NOMO-1 (cell line): ENCODE measurements around the gene RSPRY1.
"Not testable (repeated sequence)": the region's sequence is repeated elsewhere in the genome, so short reads cannot be mapped to it uniquely, and the experiment has no call there.

ENCODE experiments used
- DNase-seq, 2 experiments: peaks; one replicate each; lab custom pipeline; 2025; ENCODE audit not compliant: unreplicated experiment in 2 of 2; lab: John Stamatoyannopoulos, UW

RSPRY1 gene

DNA sequence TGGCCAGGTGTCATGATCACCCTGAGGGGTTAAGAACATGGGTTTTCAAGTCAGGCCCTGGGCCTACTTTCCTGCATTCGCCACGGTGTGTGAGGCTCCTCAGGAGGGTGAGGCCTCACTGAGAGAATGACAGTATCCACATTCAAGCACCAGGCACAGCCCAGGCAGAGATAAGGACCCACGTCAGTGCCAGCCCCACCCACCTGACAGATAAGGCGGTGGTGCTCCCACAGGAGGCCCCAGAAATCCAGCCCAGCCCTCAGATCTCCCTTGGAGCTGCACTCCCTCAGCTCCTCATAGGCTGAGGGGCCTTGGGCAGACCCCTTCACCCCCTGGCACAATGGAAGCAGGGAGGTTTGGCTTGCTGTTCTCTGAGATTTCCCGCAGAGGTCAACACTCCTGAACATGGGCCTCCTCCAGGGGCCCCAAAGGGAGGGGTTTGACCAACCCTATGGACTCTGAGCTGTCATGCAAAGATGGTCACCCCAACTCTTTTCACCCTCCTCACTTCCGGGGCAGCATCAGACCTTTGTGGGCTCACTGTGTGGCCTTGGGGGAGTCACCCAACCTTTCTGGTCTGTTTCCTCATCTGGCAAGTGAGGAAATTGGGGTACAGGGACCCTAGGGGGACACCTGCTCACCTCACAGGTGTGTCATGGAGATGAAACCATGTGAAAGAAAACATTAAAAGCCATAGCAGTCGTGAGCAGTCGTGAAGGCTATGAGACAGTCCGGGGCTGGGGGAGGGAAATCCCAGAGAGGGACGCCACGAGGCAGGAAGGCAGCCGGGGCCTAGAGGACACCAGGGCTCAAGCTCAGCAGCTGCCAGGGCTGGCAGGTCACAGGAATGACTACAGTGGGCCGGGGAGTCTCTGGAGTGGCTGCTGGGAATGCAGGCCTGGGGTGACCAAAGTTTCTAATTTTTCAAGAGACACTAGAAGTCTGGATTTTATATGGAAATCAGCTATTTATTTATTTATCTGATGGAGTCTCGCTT lies 83.0 kb downstream of the RSPRY1 start:
- no peak for DNase-seq

- DNase-seq: no peak
Measured at GRCh38 chr16:57270221-57271062, 84.3 kb downstream of the RSPRY1 start.

DNA sequence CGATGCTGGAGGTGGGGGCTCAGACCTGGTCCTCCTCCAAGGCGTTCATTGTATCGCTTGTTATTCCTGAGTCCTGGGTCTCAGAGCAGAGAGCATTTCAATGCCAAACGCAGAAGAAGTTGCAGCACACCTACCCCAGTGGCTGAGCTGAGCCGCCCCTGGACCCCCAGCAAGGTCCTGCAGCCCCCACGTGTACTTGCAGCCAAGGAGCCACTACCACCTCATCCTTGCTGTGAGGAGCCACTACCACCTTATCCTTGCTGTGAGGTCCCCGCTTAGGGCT lies 84.9 kb downstream of the RSPRY1 start:
- no peak for DNase-seq

DNA sequence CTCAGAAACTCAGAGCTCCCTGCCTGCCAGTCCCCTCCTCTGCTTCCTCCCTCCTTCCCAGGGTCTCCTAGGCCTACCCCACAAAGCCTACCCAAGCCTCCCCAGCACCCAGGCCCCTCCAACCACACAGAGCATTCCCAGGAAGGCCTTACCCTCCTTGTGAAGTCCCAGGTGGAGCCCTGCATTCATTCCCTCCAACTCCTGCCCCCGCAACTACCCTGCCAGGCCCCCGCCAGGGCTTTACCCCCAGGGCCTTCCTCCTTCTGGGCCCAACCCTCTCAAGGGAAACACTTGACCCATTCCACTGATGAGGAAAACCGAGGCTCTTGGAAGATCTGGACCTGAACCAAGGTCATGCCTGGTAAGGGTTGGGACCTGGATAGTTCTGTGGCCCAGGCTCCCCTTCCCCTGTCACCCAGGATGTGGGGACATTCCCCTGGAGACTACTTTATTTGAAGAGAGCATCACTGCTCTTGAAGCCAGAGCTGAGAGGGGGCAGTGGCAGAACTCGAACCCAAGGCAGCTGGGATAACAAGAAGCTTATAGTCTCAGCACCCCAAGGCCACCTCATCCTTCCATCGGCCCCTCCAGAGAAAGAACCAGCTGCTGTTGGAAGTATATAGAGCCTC lies 85.9 kb downstream of the RSPRY1 start:
- DNase-seq: no peak

DNA sequence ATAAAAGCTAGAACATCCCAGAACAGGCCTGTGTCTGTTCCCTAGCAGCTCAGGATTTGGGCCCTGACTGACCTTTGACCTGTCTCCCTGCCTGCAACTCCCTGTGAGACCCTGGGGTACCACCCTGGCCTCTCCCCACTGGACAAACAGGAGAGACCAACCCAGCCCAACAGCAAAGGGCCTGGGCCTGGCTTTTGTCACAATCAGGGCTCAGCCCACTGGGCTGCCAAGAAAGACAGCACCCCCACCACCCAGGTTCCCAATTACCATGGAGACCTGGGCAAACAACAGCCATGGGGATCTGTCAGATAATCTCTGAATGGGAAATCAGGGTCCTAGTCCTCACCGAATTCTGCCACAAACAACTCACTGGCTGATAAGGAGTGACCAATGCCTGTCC lies 87.2 kb downstream of the RSPRY1 start:
- no peak for DNase-seq

GRCh38 chr16:57273826-57274225 lies 87.7 kb downstream of the RSPRY1 start:
- DNase-seq: no peak

DNA sequence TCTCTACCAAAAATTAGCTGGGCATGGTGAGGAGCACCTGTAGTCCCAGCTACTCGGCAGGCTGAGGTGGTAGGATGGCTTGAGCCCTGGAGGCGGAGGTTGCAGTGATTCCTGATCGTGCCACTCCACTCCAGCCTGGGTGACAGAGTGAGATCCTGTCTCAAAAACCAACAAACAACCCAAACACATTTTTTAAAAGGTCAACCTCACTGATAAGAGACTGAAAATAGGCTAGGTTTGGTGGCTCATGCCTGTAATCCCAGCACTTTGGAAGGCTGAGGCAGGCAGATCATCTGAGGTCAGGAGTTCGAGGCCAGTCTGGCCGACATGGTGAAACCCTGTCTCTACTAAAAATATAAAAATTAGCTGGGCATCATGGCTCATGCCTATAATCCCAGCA lies 89.8 kb downstream of the RSPRY1 start:
- not testable (repeated sequence) for DNase-seq

- DNase-seq: no peak
Measured at GRCh38 chr16:57276596-57276995, 90.5 kb downstream of the RSPRY1 start.

GRCh38 chr16:57277586-57277985 lies 91.5 kb downstream of the RSPRY1 start:
- peak in 1 of 2 experiments; percentile 9 for DNase-seq

- DNase-seq: no peak
Measured at GRCh38 chr16:57278494-57278893, 92.4 kb downstream of the RSPRY1 start.

- no peak for DNase-seq
Measured at GRCh38 chr16:57279780-57280638, 93.9 kb downstream of the RSPRY1 start.

GRCh38 chr16:57281791-57282190 lies 95.7 kb downstream of the RSPRY1 start:
- no peak for DNase-seq

GRCh38 chr16:57282510-57283213 lies 96.5 kb downstream of the RSPRY1 start:
- no peak for DNase-seq

DNA sequence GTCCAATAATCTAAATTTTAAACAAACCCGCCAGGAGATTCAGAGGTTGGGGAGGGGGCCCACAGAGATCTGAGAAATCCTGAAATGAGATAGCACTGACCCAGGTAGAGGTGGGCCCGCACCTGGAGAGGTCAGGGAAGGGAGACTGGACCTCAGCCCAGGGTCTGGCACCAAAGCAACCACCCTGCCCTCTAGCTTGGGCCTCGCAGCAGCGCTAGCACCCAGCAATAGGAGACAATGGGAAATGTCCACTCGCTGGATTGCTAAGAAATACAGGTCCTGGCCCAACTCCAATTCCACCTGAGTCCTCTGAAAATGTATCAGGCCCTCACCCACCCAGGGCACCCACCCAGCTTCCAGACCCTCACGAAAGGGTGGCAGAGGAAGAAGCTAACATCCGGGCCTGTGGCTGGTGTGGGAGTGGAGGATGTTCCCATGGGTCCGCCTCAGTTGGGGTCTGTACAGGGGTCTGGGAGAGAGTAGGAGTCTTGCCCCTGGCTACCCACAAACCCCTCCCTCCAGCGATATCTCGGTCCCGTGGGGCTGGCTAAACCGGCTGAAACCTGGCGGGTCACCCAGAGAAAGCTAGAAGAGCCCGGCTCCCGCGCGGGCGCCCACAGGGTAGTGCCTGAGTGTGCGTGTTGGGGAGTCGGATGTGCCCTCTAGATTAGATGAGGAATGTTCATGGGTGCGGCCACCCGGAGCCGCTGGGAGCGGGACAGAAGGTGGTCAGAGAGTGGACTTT lies 97.3 kb downstream of the RSPRY1 start:
- DNase-seq: no peak

DNA sequence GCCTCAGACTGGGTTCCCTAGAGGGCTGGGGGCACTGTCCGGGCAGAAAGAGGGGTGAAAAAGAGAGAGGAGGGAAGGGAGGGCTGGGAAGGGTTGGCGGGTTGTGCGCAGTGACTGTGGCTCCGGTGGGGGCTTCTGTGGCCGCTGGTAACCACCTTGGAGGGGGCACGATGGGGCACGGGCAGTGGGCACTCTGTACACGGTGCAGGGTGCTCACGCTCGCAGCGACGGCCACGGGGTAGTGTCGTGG lies 97.8 kb downstream of the RSPRY1 start:
- no peak for DNase-seq

- DNase-seq: no peak
Measured at GRCh38 chr16:57284209-57284951, 98.3 kb downstream of the RSPRY1 start, which contains the start of gene PLLP. Gene PLLP (minus strand): TSS chr16:57284672. CDS start chr16:57284540, 132 bp downstream.

- no peak for DNase-seq
Measured at GRCh38 chr16:57284952-57285363, 98.8 kb downstream of the RSPRY1 start.

DNA sequence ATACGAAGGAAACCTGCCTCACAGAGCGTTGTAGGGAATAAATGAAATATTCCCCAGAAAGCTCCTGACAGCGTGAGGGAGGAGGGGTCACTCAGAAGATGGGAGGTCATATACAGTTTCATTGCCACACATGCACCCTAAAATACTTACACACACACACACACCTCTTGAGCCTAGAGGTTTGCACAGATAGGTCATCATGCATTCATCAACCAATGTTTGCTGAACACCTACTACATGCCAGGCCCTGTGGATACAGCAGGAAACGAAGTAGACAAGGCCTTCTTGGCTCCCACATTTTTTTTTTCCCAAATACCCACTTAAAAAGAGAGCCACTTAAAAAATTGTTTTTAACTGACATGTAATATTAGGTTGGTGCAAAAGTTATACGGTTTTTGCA lies 99.2 kb downstream of the RSPRY1 start:
- no peak for DNase-seq
